ENCODE data around the gene KLHL21.
"Not testable (repeated sequence)": the region's sequence is repeated elsewhere in the genome, so short reads cannot be mapped to it uniquely, and the experiment has no call there.

Gene KLHL21, protein sequence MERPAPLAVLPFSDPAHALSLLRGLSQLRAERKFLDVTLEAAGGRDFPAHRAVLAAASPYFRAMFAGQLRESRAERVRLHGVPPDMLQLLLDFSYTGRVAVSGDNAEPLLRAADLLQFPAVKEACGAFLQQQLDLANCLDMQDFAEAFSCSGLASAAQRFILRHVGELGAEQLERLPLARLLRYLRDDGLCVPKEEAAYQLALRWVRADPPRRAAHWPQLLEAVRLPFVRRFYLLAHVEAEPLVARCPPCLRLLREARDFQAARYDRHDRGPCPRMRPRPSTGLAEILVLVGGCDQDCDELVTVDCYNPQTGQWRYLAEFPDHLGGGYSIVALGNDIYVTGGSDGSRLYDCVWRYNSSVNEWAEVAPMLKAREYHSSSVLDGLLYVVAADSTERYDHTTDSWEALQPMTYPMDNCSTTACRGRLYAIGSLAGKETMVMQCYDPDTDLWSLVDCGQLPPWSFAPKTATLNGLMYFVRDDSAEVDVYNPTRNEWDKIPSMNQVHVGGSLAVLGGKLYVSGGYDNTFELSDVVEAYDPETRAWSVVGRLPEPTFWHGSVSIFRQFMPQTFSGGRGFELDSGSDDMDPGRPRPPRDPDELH

DNA sequence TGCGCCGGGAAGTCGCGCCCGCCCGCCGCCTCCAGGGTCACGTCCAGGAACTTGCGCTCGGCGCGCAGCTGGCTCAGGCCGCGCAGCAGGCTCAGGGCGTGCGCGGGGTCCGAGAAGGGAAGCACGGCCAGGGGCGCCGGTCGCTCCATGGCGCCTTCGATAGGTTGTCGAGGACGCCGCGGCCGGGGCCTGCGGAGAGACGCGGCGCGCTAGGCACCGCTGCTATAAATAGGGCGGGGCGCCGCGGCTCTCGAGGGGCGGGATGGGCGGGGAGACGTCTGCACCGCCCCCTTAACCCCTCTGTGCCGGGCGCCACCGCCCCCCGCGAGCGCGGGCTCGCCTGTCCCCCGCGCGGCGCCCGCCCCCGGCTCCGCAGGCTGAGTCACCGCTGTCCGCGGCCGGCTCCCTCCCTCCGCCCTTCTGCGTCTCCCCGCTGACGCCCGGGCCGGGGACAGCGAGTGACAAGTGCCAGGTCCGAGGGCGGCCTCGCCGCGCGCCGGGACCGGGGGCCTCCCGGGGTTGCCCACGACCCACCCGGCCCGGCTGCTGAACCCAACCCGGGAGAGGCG lies at the start of gene KLHL21:
KLHL21 (minus strand) TSS at position 201 of the 569 bp plus-strand sequence; CDS start at position 149, 52 bp downstream.
- DNase-seq: peak; percentile 71 to 85 (median 81)

GRCh38 chr1:6651909-6652308 lies 49.2 kb upstream of the KLHL21 start:
- DNase-seq: no peak

DNA sequence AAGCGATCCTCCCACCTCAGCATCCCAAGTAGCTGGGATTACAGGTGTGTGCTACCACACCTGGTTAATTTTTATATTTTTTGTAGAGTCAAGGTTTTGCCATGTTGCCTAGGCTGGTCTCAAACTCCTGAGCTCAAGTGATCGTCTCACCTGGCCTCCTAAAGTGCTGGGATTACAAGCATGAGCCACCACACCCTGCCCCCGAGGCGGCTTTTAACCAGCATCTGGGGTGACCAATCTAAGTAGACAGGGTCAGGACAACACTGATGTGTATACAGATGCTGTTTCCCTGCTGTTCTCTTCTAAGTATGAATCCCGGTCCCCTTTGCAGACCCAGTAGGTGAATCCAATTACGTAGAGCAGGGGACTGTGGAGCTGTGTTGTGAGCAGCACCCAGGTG lies 45.9 kb upstream of the KLHL21 start:
- DNase-seq: no peak

DNA sequence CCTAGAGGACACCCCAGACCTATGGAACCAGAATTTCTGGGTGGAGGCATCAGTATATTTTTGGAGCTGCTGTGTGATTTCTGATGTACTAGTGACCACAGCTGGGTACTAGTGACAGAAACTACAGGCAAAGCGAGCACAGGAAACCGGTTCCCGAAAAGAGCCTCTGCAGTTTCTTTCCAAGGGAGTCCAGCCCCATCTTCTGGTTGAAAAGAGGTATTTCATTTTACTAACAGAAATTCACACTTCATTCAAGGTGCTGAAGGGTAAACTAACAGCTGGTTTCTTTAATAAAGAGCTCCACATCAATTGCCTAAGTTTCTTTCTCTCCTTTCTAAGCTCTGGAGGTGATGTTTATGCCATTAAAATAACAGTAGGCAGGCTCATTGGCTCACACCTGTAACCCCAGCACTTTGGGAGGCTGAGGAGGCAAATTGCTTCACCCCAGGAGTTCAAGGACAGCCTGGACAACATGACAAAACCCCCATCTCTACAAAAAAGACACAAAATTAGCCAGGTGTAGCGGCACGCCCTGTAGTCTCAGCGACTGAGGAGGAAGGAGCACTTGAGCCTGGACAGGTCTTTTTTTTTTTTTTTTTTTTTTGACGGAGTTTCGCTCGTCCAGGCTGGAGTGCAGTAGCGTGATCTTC lies 44.0 kb upstream of the KLHL21 start:
- DNase-seq: no peak

DNA sequence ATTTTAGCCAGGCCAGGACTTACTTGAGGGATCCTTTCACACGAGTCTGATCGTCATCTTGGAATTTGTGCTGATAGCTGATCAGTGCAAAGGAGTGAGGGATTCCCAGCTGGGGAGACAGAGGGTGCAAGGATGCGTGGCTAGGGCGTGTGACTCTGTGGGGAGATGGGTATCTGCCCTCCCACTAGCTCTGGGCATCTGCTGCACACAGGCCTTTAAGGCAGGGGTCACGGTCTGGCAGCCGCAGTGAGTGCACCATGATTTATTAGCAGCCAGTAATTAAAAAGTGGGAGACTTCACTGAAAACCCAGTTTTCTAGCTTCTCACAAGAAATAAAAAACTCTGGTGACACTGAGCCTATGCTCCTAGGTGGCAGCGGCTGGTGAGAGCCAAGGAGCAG lies 42.3 kb upstream of the KLHL21 start:
- DNase-seq: no peak

GRCh38 chr1:6640867-6641266 lies 38.2 kb upstream of the KLHL21 start:
- not testable (repeated sequence) for DNase-seq

DNA sequence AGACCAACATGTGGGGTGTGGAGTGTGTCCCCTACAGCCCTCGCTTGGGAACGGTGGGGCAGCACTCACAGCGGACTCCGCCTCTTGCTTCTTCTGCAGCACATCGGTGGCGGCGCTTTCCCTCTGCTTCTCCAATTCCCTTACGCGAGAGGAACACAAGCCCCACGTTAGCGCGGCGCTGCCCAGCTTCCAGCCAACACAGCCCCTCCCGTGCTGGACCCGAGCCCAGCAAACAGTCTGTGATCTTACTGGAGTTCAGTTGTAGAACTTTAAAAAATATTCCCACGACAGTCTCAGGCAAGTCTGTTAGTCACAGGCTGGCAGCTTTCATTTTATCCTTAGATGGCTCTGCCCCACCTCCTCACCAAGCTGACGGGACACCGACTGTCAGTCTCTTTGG lies 35.6 kb upstream of the KLHL21 start:
- DNase-seq: no peak

DNA sequence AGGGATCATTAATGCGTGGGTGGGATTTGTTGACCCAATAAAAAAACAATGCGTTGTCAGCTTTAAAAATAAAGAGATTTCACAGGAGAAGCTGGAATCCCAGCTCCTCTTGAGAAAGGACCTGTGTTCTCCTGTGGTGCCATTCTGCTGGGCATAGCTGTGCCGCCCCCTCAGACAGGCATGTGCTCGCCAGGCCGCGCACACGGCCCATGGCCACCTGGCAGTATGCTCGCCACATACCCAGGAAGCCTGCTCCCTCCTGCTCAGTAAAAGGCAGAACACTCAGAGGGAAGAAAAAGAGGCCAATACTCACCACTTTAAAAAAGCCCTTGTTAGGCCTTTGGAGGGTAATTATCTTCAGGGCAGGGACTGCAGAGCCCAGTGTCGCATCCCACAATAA lies 35.1 kb upstream of the KLHL21 start:
- DNase-seq: no peak

- not testable (repeated sequence) for DNase-seq
These were observed 34.1 kb upstream of the KLHL21 start for GRCh38 chr1:6636778-6637177.

- DNase-seq: no peak
These were observed 33.5 kb upstream of the KLHL21 start for GRCh38 chr1:6635910-6636760.

- no peak for DNase-seq
These were observed 32.7 kb upstream of the KLHL21 start for GRCh38 chr1:6635161-6635909.

DNA sequence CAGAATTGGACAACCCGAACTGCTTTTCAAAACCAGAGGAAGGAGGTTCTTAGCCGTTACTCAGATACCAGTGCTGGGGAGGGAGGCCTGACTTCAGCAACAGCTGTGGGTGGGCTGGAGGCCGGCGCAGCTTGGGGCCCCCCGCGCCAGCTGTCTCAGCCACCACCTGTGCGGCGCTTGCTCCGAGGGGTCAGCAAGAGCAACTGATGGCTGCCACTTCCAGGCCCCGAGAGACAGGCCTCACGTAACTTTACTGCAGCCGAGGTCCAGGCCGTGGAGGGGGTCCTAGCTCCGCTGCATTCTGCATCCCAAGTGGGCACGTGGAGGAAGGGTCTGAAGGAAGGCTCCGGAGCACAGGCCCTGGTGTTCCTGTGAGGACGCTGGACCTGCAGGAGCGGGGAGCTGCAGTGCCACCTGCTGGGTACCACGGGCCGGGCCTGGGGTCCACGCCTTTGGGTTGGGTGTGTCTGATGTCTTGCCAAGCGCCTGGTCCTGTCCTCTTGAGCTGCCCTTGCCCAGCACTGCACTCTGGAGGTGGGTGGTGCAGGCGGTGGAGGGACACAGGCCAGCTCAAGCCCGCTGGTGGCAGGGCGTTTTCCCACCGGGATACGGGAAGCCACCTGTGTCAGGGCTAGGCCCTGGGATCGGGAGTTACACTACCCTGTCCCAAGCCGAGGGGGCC lies 31.8 kb upstream of the KLHL21 start:
- peak in 3 of 4 experiments; percentile 7 to 25 (median 12) for DNase-seq

GRCh38 chr1:6632588-6633514 lies 30.2 kb upstream of the KLHL21 start:
- no peak for DNase-seq

- DNase-seq: no peak
These were observed 28.4 kb upstream of the KLHL21 start for GRCh38 chr1:6631058-6631457.

- no peak for DNase-seq
These were observed 27.4 kb upstream of the KLHL21 start for GRCh38 chr1:6630027-6630426.

- DNase-seq: no peak
These were observed 26.4 kb upstream of the KLHL21 start for GRCh38 chr1:6628971-6629479.

DNA sequence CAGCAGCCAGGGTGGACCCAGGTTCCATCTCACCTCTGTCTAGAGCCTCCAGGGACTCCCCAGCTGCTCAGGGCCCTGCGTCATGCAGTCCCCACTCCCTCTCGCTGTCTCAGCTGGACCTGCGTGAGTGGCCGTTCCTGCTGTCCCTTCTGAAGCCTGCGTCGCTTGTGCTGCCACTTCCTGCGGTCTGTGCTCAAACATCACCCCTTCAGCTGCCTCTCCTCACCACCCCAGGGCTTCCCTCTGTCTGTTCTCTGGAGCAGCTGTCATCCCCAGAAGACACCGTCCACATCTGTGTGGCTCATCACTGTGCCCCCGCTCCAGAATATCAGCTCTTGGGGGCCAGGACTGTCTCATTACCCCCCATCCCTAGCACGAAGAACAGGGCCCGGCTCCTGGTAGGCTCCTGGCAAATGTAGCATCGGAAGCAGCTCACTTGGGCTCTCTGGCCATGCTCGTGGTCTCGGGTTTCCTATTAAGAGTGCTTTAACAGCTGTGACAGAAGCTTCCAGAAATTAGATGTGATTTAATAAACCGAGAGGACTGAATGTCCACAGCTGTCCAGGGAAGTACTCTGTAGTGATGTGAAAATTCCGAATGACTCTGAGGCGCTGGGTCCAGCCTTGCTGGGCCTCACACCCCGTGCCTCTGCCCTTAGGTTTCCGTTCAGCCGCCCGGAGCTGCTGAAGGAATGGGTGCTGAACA lies 25.3 kb upstream of the KLHL21 start:
- DNase-seq: no peak

DNA sequence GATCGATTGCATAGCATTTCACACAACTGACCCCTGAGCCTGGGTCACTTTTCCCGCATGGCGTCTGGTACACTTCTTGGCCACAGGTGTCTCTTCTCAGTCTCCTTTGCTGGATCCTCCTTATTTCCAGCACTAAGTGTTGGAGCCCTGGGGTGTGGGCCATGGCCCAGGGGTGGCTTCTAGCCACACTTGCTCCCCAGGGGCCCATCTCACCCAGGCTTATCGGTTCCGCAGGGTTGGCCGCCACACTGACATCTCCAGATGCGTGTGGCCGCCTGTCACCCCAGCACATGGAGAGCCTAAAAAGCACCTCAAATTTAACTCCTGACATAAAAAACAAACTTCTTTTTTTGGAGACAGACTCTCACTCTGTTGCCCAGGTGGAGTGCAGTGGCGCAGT lies 24.4 kb upstream of the KLHL21 start:
- no peak for DNase-seq

DNA sequence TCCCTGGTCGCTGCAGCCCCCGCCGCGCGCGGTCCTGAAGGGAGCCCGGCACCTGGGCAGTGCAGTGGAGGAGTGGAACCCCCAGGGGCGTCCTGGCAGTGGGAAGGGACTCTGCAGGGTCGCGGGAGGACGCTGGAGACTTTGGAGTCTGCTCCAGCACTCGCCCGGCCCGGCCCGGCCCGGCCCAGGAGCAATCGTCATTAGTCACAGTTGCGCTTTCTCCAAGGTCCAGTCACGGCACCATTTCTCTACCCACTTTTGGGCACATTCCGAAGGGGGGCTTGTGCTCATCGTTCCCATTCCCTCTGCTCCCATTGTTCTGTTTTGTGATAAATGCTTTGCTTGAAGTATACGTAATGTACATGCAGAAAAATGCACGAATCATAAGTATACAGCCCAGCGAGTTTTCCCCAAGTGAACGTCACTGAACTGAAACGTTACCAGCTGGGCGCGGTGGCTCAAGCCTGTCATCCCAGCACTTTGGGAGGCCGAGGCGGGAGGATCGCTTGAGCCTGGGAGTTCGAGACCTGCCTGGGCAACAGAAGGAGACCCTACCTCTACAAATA lies 23.0 kb upstream of the KLHL21 start:
- DNase-seq: no peak

Measured in activated CD4-positive, CD25-positive, alpha-beta regulatory T cell (primary cell).